GM19455 (cell line): ENCODE results near the gene RSPH1.

Experiments used
- ATAC-seq: cut with Tn5 transposase; IDR thresholded peaks from one replicate; pipeline ENCODE4 v1.9.1; 2021; ENCODE audit not compliant: unreplicated experiment

Gene RSPH1

DNA sequence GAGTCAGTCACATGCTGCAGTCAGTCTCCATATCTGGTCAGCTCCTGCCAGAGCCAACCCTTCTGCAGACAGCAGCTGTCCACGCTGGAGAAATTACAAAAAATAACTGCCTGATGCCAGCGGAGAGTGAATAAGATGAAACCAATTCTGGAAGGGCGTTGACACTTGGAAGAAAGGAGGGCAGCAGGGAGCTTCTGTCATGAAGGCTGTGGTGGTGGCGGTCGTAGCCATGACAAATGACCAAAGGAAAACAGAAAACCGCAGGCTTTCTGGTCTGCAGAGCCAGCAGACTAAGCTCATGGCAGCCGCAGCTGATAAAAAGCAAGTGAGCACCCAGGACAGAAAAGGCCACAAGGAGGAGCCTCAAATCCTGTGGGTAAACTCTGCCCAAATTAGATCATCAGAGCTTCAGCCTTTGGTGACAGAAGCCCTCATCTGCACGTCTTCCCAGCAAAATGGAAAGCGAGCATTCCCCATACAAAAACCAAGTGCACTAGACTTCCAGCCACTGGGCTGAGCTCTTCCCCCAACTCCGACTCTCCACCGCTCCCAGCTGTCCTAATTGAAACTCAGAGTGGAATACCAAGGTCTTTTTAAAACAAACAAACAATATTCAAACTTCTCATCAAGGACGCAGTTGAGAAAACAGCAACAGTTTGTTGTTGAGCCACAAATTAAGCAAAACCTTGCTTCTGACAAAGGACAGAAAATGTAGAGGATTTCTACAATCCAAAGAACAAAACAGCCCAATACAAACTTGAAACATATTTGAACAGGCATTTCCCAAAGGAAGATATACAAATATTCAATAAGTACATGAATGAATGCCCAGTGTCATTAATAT, 28.7 kb downstream of the RSPH1 start:
- no peak for ATAC-seq

DNA sequence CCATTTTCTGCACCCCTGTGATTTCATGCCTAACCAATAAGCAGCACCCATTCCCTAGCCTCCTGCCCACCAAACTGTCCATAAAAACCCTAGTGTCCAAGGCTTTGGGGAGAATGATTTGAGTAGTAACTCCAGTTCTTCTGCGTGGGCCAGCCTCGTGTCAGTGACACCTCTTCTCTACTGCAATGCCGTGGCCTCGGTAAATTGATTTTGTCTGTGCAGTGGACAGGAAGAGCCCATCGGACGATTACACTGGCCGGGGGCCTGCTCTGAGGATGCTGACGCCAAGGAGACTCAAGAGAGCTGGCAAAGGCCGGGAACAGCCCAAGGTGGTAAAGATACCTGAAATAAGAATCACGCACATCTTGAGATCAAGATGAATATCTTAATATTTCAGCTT, 29.3 kb downstream of the RSPH1 start:
- no peak for ATAC-seq

DNA sequence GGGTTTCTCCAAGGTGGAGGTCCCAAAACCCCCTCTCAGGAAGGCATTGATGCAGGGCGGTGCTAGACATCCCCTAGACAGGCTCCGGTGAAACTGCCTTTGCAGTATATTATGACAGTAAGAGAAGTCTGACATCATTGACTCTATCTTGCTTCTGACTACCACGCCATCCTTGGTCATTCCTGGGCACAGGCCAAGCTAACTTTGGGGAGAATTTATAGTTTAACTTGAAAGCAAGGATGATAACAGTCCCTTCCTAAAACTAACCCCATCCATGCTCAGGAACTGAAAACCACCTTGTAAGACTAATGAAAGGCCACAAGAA, 30.3 kb downstream of the RSPH1 start:
- no peak for ATAC-seq

DNA sequence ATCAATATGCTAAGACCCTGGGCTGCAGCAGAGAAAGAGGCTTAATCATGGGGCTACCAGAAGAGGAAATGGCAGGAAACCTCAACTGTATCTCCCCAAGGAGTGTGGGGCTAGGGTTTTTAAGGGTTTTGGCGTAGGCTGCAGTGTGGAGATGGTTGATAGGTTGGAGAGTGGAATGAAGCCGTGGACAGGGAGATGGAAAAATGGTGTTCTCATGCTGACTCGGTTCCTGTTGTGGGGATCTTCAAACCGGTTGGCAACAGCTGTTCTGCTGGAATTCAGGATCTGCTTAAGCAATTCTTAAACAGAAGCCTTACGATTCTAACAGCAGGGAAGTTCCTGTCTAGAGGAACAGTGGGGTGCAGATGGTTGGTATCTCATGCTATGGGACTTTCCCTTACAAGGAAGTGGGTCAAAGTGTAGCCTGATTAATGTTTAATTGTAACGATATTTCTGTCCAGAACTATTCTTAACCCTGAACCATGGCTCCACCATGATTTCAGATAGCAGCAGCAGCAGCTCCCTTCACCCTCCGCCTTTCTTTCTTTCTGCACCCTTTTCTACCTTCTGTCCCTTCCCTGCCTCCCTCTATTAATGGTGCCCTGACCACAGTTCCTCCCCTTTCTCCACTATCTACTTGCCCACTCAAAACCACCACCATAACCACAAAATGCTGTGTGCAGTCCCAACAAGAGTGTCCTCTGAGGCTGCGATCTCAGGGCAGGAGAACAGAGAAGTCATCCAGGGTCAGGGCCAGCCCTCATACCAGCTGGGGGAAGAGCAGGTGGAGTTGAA, 30.8 kb downstream of the RSPH1 start:
- ATAC-seq: no peak

DNA sequence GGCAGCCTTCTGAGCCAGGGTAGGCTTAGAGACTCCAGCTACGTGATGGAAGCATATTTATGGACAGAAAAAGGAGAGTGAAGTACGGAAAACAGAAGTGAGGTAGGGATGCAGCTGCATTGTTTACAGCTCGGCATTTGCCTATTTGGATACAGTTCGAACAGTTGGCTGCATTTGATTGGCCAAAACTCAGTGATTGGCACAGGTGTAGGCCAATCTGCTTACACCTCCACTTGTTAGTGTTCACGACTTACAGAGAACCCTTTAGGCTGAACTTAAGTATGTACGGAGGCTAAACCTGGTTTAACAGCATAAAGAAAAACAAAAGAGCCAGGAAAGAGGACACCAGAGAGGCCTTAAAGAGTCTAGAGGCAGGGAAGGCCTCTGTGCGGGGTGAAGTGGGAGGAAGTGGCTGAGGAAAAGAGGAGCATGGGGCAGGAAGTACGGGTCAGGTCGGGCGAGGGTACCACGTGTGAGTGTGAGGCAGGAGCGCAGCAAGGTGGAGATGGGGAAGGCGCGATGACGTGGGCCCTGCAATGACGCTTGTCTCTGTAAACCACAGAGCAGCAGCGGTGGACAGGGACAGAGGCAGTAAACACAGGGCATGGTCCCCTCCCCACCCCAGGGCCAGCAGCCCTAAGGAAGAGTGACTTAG, 32.0 kb downstream of the RSPH1 start:
- no peak for ATAC-seq

DNA sequence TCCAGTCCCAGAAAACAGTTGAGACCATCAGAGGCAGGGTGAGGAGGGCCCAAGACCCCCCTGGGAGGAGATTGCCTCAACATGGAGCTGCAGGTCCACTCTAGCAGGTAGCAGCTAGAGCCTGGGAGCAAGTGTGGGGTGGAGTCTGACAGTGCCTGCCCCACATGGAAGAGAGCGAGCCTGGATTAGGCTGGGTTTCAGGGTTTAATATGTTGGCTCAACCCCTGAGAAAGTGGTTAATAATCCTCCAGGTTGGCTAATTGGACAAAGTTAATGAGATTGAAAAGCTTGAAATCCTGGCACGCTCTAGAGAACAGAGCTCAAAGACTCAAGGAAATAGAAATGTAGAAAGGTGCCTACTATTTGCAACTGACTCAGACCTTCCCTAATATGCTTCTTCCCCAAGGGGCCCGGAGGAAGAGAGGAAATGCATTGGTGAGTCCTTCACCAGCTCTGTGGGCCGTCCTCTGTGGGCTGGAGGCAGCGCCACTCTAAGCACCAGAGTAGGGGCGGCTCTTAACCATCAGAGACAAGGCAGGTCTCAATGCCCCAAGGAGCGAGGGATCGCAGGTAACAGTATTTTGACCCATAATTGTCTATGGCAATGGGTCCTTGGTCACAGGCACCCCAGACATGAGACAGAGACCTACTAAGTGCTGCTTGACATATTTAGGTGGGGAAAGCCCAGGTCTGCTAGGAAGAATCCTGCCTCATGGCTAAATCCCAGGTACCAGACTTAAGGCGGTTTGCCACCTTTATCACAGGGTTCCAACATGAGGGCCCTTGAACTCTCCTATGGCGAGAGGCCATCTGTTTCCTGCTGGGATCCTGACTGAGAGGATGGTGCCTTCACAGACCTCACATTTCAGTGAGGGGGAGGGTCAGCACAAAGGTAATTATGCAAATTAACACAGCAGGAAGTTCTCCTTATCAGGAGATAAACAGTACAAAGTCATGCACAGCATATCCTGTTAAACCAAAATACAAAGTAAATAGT, 33.8 kb downstream of the RSPH1 start:
- ATAC-seq: no peak

DNA sequence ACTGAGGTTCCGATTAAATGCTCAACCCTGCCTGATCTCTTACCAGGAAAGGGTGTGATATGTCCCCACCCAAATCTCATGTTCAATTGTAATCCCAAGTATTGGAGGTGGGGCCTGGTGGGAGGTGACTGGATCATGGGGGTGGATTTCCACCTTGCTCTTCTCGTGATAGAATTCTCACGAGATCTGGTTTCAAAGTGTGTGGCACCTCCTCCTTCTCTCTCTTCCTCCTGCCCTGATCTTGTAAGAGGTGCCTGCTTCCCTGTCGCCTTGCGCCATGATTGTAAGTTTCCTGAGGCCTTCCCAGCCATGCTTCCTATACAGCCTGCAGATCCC, 34.9 kb downstream of the RSPH1 start:
- no peak for ATAC-seq

DNA sequence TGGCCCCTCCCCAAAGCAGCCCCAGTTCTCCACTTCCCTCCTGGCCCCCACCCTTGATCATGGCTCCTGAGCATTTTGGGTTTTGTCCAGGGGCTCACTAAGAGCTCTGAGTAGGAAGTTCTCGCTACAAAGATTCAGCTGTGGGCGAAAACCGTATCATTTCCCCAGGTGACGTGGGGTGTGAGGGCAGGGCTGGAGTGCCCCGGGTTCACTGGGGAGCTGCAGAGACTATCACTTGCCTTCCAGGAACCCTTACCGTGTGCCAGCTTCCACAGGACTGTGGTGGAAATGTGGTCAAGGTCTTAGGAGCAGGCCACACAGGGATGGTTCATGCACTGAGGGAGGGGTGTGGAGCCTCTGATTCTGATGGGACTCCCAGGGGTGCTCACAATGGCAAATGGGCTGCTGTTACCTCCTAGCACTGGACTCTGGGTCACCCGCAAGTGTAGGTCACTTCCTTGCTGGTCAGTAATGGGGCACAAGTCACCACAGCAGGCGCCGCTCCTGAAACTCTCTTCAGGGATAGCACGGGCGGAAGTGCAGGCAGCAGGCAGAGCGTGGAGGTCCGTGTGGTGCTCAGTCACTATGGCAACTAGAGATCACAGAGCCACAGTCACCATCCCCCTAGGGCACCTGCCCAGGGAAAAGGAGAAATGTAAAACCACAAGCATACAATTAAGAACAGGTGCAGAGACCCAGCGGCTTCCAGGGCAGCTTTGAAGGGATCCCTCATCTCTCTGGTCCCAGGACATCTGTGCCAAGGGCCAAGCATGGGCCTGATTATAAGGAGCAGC, 35.4 kb downstream of the RSPH1 start:
- ATAC-seq: peak; percentile 67

DNA sequence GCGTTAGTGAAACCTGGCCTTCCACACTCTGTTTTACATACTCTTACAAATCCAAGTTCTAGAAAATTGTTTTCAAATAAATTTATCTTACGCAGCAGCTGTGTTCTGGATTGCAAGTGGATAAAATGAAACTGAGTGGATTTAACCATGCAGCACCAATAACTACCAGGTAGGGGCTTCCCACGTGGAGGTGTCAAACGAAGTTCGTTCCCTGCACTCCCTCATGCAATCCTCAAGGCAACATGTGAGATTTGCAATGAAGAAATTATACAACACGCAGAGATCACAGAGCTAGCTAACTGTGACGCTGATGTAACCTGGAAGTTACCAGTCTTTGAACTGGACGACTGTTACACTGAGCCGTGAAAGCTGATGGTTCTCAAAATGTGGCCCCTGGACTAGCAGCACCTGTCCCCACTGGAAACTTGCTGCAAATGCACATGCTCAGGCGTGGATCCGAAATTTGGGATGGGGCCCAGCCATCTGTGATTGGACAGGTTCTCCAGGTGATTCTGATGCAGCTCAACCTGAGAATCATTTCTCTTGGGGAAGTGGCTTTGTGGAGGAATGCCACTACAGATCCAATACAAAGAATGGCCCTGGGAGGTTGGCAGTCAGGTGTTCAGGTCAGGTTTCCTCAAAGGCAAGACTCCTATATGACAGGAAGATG, 36.3 kb downstream of the RSPH1 start:
- no peak for ATAC-seq

DNA sequence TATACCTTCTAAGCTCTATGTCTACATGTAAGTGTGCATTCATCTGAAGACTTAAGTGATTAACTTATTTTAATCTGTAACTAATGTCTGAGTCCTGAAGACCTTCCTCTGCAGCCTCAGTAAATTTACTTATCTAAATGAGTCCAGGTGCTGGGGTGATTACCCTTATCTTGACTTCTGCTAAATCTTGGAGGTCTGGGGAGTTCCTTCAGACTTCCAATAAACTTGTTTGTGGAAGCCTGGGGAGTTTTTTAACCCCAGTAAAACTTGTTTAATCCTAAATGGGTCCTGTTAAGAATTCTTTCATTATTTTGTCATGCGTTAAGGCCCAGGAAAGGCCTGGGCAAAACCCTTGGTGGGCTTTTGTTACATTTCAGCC, 37.0 kb downstream of the RSPH1 start:
- no peak for ATAC-seq

DNA sequence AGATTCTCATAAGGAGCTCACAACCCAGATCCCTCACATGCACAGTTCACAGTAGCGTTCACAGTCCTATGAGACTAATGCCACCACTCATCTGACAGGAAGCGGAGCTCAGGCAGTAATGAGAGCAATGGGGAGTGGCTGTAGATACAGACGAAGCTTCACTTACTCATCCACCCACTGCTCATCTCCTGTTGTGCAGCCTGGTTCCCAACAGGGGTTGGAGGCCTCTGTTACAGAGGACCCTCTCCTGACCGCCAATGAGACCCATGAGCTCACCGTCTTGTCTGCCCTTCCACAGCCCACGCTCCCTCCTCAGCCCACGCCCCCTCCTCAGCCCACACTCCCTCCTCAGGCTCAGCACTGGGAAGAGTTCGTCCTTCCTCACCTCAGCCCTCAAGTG, 39.6 kb downstream of the RSPH1 start:
- ATAC-seq: no peak

DNA sequence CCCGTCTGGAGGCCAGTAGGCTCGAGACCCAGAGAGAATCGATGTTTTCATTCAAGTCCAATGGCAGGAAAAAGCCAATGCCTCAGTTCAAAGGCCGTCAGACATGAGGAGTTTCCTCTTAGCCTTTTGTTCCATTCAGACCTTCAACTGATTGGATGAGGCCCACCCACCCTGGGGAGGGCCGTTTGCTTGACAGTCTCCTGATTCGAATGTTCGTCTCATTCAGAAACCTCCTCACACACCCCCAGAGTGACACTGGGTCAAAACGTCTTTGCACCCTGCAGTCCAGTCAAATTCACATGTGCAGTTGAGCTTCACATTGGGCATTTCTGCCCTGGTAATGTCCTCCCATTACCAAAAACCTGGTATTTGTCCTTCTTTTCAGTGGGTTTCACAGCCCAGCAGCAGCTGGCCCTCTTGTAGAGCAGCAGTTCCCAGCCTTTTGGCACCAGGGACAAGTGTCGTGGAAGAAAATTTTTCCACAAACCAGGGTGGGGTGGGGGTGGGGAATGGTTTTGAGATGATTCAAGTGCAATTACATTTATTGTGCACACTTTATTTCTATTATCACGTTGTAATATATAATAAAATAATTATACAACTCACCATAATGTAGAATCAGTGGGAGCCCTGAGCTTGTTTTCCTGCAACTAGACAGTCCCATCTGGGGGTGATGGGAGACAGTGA, 40.1 kb downstream of the RSPH1 start:
- no peak for ATAC-seq

DNA sequence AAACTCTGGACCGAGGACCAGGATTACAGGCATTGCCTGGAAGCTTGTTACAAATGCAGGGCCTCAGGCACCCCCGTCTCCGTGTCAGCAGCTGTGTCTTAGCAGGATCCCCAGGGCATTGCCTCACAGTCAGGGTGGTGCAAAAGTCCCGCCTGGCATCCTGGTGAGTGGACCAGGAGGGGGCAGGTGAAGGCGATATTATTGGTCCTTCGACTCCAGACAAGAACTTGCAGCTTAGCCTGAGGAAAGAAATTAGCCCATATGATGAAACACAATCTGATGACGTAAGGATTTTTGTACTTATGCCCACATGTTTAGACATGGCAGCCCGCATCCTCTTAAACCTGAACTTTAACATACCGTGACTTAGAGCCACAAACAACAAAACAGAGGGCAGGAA, 40.8 kb downstream of the RSPH1 start:
- no peak for ATAC-seq

DNA sequence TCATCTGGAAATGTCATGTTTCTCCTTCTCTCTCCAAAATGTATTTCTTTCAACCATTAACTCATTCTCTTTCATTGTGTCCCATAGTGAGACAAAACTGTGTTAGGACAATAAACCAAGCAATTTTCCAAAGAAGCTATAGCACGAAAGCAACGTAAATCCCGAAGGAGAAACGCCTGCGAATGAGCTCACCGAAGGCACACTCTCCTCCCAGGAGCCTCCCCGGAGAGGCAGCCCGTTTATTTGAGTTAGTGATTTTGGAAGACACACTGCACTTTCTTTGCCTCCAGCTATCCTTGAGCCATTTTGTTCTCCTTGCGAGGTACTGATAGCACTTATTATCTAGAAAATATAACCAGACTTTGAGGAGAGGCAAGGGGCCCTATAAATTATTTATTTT, 41.2 kb downstream of the RSPH1 start:
- ATAC-seq: no peak

DNA sequence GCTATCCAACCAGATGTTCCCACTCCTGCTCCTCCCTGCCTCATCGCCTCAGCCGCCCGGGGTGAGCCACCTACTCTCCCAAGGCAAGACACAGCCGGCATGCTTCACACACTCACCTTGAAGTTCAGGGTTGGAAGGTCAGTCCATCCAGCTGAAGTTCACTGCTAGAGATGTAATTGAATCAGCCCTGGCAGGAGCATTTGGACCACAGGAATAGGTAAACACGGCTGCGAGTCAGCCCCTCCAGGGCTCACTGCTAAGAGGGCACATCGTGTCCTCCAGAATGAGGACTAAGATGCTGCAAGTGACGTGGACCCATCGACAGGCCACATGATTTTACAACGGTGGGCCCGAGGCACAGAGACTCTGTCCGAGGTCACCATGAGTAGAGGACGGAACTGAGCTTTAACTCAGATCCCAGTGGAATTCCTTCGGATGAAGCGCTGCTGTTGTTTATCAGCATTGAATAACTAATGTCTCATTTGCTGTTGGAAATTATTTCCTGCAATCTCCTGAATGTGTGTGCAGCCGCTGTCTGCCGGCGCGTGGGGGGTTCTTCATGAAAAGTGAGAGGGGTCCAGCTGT, 41.9 kb downstream of the RSPH1 start:
- ATAC-seq: no peak

DNA sequence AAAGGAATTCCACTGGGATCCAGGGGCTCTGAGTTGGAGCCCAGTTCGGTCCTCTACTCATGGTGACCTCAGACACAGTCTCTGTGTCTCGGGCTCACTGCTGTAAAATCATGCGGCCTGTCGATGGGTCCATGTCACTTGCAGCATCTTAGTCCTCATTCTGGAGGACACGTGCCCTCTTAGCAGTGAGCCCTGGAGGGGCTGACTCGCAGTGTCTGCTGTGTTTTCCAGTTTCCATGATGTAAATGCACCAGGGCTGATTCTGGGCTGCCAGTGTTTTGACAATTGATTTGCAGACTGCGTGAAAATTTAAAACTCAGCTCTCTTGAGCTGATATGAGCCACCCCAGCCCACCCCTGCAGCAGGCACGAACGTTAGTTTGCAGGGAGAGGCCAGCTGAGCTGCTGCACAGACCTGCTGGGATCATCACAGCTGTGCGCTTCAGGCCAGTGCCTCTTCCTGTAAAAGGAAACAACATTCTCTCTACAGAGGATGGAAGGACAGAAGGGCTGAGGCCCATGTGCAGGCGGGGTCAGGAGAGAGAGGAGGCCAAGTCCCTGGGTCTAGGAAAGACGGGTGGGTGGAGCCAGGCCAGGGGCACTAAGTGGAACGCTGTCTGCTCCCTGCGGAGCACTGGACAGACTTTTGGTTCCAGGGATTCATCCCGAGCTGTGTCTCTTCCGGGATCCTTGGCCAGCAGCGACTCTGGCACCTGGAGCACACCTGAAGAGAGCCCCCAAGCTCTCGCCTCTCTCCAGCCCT, 42.6 kb downstream of the RSPH1 start:
- no peak for ATAC-seq

DNA sequence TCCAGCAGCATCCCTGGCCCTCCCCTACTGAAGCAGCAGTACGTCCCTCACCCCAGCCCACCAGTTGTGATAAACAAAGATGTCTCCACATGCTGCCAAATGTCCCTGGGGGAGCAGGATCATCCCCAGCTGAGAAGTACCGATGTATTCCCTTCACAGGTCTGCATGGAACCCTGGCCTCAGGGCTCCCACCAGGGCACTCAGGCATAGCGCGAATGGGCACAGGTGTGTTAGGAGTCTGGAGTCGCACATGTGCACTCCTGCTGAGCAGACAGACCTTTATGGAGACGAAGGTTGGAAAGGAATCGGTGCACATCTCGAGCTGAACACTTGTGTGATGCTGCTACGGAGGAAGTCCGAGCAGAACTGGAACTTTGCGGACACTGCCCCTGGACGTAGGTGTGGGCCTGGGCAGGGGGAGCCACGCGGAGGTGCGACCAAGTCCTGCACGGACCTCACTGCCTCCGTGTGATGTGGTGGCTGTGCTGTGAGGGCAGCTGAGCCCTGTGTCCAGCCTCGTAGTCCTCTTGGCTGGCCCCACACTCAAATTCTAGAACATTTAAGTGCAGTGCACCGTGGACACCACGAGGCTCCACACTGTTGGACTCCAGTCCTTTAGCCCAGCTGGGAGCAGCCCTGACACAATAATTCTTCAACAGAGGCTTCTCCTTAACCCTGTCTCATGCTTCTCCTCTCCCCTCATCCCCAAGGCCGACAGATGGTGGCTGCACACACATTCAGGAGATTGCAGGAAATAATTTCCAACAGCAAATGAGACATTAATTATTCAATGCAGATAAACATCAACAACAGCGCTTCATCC, 43.4 kb downstream of the RSPH1 start:
- no peak for ATAC-seq
